ENCODE data around the gene USP6.
A peak's percentile ranks its signal among the peaks of the same experiment; 100 is the strongest.
"Not testable (repeated sequence)": the region's sequence is repeated elsewhere in the genome, so short reads cannot be mapped to it uniquely, and the experiment has no call there.

The USP6 gene

DNA sequence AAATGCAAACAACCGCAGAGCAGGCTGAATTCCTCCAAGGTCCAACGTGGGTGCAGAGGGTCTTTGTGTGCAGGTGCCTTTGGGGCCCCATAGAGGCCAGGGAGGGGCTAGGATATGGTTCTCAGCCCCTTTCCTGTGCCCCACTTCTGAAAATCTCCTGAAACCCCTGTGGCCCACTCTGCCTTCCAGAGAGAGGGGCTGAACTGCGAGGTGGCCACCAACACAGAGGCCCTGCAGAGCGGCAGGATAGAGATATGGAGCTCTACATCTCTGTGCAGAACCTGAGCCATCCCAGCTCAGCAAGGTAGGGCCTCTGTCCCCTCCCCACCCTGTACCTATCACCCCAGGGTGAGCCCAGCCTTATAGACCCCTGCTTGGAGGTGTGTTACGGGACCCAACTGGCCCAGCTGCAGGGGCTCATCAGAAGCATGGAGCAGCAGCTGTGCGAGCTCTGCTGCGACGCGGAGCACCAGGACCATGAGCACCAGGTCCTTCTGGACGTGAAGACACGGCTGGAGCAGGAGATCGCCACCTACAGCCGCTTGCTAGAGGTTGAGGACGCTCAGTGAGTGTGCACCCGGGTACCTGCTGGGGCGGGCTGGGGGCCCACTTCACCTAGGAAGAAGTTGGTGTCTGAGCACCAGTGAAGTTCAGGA is 5.5 kb downstream of the USP6 start:
- DNase-seq: peak in 2 of 10 donors; percentile 50 to 77
- intact Hi-C loops (cut with DNase I): no loop called here

DNA sequence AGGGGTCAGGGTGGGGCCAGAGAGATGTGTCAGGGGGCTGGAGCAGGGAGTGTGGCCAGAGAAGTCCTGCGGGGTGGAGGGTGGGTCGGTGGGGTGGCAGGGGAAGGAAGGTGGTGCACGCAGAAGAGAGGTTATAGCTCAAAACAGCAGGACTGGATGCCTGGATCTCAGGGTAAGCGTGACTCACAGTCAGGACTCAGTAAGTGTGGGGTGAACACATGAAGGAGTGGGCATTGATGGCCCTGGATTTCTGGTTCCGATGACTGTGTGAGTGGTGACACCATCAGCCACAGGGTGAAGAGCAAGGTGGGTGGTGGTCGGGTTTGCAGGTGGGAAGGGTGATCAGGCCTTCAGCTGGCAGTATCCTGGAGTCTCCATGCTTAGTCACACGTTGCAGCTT is 6.2 kb downstream of the USP6 start:
- peak in 2 of 10 donors; percentile 14 to 53 for DNase-seq
- intact Hi-C loops (cut with DNase I): not testable (repeated sequence)

DNA sequence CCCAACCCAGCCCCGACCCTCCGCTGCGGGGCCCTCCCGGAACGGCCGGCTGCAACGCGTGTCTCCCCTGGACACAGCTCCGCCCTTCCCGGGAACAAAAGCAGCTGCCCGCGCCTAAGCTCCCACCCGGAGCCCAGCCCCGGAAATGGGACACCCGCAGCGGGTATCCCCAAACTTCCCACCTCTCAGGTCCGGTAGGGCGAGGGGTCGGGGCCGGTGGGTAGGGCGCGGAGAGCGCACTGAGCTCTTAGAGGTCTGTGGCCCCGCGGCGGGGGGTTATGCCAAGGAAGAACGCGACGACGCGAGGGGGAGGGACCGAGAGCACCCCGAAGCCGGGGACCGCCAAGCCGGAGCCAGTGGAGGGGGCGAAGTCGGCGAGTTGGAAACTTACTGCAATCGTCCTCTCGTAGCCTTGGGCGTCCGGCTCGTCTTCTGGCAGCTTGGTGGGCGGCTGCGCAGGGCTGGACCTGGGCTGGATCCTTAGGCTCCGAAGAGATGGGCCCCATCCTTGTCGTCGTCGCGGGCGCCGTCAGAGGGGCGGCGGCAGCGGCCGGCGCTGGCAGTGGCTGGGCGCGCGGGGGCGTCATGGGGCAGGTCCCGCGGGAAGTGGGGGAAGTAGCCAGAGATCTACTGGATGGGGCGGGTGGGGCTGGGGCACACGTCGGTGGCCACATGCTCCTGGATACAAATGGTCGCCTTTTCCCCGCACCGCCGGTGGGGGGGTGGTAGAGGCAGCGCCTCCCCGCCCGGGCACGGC is 6.9 kb downstream of the USP6 start:
- peak in 3 of 10 donors; percentile 41 to 86 (median 77) for DNase-seq
- intact Hi-C loops (cut with DNase I): no loop called here

DNA sequence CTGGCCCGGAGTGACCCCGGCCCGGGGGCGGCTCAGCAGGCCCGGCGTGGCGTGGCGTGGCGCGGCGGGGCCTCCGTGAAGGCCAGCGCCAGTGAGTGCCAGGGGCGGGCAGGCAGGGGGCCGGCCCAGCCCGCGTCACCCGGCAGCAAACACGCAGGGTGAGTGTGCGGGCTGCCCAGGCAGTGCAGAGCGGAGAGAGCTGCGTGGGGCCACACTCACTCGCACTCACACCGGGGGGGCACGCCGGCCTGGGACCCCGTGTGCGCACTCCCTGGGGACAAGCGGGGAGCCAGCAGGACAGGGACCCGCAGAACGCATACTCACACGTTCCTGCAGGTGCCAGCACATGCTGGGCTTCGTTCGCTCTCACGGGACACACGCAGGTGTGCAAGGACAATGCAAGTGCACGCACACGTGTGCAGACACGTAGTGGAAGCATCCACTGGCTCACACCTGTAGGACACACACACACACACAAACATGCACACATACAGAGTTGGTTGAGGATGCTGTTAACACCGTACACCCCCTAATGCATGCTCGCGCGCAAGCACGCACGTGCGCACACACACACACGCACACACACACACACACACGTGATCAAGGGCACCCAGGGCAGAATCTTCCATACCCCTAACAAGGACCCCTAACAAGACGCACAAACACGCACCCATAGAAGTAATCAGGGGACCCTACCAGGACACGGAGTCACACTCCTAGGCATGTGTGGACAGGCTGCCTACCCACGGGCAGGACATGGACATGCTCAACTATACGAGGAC is 7.7 kb downstream of the USP6 start:
- intact Hi-C loops (cut with DNase I): no loop called here
- peak in 3 of 10 donors; percentile 35 to 82 (median 53) for DNase-seq

DNA sequence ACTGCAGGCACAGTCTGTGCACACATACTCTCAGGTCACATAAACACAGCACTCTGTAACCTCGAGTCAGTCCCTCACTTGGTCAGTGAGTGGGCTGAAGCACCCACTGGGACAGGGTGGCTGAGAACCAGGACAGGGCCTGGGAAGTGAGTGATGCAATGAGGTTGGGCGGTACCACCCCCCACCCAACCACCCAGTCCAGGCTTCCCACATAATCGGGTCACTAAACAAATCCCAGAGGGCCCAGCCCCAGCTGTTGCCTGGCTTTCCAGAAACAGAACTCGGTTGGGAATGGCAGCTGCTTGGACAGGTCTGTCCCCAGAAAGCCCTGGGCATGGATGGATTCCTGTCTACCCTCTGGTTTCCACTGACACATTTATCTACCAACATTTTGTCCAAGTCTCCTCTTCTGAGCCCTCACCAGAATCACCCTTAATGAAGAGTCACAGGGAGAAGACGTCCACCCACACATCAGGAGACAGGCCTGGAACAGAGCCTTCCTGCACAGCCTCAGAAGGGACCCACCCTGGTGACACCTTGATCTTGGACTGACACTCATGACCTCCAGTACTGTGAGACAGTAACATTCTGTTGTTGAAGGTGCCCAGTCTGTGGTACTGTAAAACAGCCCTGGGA is 8.4 kb downstream of the USP6 start:
- intact Hi-C loops (cut with DNase I): not testable (repeated sequence)
- DNase-seq: peak in 1 of 10 donors; percentile 70

DNA sequence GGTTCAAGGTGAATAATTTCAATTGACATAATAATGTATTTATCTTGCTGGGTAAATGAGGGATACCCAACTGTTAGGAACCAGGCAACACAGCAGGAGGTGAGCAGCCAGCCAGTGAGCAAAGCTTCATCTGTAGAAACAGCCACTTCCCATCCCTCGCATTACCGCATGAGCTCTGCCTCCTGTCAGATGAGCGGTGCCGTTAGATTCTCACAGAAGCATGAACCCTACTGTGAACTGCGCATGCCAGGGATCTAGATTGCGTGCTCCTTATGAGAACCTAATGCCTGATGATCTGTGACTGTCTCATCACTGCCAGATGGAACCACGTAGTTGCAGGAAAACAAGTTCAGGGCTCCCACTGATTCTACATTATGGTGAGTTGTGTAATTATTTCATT is 9.1 kb downstream of the USP6 start:
- intact Hi-C loops (cut with DNase I): not testable (repeated sequence)
- DNase-seq: peak in 1 of 10 donors; percentile 13

DNA sequence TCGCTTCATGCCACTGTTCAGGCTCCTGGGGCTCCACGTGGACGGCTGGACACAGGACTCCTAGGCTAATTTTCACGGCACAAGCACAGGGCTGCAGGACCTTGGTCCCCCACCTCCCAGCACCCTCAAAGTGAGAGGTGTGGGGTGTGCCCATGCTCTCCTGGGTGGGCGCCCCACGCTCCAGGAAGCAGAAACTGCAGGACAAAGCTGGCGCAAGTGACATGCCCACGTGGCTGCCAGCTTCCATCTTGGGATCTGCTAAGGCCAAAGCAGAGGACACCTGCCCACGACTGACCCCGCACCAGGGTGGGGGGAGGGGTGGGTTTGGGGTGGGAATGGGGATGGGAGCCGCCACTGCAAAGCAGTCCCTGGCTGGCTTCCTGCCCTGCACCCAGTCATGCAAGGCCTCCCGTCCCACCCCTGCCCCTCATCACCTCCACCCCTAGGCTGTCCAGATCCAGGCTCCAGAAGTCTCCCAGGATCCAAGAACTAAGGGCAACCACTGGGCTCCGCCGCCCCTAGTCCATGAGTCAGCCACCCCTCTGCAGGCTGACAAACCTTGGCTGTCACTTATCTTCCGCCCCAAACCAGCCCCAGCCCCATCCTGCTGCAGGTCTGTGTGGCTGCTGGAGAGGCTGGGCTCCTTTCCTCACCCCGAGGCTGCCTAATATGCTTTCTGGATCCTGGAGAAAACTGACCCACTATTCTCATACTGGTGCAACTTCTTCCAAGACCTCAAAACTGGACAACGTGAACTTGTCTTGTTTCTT is 11.1 kb downstream of the USP6 start:
- intact Hi-C loops (cut with DNase I): no loop called here
- peak in 2 of 10 donors; percentile 54 to 78 for DNase-seq

DNA sequence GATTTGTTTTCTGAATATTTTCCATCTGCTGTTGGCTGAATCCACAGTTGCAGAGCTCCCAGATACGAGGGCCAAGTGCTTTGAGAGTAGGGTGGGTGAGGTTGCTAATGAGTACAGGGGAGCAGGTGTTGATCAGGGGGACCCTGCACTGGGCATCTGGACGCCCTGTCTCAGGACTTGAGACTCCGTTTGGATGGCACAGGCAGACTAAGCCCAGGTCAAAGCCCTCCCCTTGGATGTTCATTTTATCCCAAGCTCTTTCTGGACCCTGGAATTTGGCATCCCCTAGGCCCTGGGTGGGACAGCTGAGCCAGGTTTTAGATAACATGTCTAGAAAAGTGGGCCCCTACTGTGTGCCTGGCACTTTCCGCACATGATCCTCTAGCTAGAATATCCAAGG is 12.1 kb downstream of the USP6 start:
- intact Hi-C loops (cut with DNase I): no loop called here
- no peak for DNase-seq

DNA sequence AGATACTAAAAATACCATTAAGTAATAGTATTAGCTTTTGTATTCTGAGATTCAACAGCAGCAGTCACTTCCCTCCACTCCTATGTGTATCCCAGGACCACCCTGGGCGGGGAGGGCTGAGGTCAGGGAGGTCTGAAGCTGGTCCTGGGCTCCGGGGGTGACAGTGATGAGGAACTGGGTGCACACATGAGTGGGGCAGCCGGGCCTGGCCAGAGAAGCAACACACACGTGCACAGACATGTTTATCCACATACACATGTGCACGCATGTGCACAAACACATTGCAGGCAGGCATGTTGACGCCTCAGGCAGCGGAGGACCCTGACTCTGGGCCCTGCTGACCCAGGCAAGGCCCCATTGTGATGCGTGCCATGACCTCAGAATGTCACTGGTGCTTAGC is 12.6 kb downstream of the USP6 start:
- DNase-seq: peak in 1 of 10 donors; percentile 59
- intact Hi-C loops (cut with DNase I): not testable (repeated sequence)

DNA sequence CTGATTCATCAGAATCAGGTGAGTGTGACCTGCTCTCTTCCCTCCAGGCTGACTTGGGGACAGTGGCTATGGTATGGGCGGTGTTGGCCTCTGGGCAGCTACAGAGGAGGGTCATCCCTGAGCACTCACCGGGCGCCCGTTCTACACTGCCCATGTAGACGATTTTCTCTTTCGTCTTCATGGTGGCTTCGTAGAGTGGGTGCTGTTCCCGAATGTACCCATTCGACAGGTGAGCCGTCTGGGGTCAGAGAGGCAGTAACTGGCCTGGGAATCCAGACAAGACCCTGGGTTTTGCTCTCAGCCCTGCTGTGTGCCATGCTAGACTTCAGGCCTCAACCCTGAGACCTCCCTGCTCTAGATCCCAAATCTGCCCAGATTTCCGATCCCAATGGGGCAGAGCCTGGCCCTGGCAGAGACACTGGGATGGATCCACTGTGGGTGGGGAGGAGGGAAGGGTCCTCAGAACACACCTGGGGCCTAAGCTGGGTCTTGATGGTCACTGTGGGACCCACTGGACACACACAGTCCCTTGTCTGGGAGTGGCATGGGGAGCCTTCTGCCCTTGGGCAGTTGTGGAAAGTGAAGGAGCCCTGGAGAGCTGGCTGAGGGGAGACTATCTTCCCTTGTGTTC is 13.2 kb downstream of the USP6 start:
- DNase-seq: peak in 2 of 10 donors; percentile 27 to 62
- intact Hi-C loops (cut with DNase I): no loop called here

DNA sequence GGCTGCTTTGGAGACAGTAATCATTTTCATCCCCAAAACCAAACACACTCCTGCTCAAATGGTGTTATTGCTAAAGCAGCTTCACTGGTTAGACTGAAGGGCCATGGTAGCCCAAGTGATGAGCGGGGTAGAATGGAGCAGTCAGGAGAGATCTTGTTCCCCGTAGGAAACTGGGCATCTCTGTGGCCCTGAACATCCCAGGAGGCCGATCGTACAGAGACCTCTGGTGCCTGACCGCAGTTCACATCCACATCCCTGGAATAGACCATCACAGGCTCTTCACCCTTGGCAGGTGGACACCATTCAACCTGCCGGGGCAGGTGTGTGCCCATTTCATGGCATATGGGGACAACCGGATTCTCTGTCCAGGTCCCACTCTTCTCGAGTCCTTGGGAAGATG is 13.9 kb downstream of the USP6 start:
- DNase-seq: peak in 1 of 10 donors; percentile 34
- intact Hi-C loops (cut with DNase I): not testable (repeated sequence)

DNA sequence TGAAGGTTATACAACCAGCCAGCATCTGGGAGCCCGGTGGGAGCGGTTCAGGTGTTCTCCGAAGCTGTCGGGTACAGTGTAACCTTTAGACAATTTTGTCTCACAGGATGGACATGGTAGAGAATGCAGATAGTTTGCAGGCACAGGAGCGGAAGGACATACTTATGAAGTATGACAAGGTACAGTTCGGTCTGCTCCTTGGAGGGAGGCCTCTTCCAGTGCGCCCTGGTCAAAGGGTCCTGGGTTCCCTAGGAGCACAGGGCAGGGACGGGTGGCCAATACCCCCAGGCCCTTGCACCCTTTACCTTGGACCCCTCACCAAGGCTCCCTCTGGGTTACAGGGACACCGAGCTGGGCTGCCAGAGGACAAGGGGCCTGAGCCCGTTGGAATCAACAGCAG is 14.4 kb downstream of the USP6 start:
- DNase-seq: peak in 1 of 10 donors; percentile 65
- intact Hi-C loops (cut with DNase I): not testable (repeated sequence)

DNA sequence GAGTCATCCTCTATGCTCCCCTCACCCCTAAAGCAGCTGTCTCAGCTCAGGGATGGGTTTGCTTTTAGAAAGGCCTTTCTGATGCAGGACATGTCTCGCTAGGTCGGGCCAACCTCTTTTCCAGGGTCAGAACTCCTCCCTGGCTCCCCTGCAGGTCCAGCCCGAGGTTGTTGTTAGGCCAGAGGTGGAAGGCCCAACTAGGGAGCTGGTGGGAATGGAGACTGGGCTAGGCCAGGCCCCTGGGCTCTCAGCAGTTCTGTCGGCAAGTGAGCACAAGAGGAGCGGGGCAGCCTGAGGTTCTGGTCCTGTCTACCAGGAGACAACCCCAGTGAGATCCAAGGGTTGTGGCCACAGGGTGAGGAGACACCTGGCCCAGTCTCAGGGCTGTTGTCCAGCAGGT is 14.9 kb downstream of the USP6 start:
- intact Hi-C loops (cut with DNase I): not testable (repeated sequence)

DNA sequence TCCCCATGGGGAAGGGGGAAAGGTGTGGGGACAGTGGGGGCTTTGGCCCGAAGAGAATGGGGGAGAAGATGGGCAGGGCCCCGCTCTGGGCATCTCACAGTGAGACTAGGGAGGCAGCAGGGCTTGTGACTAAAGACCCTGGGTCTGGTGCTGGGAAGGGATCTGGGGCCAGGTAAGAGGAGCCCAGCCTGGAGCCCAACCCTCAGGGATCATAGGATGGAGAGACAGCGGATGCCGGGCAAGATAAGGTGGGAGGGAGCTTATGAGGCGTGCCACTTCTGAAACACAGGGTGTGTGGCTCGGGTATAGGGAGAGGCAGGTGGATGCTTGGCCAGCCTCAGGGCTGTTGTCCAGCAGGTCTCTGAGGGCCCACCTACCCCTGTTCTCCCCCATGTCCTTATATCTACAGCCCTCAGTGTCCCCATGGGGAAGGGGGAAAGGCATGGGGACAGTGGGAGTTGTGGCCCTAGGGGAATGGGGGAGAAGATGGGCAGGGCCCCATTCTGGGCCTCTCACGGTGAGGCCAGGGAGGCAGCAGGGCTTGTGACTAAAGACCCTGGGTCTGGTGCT is 15.4 kb downstream of the USP6 start:
- intact Hi-C loops (cut with DNase I): no loop called here
- DNase-seq: peak in 1 of 10 donors; percentile 27

More for the DNA sequence above, 14.9 kb downstream of the USP6 start:
- not testable (repeated sequence) for DNase-seq

DNA sequence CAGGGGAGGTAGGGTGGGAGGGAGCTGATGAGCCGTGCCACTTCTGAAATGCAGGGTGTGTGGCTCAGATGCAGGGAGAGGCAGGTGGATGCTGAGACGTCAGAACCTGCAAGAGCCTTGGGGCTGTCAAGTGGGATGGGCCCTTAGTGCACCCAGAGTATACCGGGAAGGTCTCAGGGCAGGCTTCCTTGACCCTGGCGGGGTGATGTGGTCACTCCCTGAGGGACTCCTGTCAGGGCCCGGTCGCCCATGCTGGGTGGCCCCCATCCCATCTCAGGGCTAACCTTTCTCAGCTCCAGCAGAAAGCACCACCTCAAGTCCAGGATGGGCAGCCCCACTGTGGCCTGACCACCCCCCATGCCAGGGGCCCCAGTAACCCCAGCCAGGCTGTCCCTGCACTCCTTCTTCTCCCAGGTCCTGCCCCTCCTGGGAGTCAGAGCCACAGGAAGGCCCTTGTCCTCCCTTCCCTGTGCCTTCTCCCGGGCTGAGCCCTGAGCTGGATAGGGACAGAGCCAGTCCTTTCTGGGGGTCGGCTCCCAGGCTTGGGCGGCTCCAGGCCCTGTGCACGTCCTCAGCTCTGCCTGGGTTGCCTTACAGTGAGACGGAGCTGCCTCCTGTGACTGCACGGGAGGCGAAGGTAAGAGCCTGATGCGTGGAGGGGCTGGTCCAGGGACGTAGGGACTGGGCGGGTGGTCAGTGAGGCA is 16.1 kb downstream of the USP6 start:
- peak in 1 of 10 donors; percentile 58 for DNase-seq
- intact Hi-C loops (cut with DNase I): not testable (repeated sequence)

DNA sequence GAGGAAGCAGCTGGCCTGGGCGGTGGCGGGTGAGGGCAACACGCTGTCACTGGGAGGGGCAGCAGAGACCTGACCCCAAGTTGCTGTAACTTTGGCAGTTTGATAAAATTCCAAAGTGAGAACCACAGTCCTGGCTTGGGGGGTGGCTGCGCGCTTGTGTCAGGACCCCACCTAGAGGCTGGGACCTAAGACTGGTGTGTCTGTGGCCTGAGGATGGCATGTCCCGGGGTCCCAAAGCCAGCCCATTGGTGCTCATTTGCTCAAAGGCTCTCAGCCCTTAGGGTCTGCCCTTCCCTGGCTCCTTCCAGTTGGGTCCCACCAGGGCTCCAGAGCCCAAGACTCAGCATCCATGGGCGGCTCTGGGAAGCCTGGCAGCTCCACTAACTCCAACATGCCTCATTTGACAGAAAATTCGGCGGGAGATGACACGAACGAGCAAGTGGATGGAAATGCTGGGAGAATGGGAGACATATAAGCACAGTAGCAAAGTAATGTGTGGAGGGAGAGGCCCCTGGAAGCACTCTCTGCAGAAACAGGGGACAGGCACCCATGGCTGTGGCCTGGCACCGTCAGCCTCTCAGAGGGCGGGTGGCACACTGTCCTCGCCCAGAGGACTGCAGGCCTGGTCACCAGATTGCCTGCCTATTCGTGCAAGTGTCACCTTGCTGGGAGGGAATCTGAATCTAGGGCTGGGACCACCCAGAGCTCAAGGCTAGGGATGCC is 16.8 kb downstream of the USP6 start:
- DNase-seq; intact Hi-C loops (cut with DNase I): not testable (repeated sequence)

DNA sequence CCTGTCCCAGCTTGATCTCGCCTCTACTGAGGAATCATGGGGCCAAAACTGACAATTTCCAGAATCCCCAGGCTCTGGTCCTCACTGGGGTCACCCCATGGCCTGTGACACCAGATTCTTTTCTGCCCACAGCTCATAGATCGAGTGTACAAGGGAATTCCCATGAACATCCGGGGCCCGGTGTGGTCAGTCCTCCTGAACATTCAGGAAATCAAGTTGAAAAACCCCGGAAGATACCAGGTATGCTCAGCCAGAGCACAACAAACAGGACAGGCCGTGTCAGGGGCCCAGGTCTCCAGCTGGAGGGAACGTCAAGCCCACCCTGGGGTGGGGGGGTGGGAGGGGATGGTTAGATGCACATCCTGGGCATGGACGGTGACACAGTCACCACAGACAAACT is 17.5 kb downstream of the USP6 start:
- intact Hi-C loops (cut with DNase I): no loop called here
- no peak for DNase-seq

DNA sequence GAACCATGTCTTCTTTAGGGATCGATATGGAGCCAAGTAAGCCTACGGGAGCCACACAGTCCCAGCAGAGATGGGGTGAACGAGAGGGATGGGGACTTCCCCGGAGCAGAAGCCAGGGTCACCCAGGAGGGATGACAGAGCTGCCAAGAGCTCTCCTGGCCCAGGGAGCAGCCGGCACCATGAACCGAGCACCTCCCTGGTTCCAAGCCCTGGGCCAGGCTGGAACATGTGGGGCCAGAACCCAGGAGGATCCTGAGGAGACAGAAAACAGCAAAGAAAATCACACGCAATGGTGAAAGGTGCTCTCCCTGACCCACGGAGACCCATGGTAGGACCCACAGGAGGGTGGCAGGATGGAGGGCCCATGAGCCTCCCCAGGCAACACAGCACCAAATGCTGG is 18.1 kb downstream of the USP6 start:
- intact Hi-C loops (cut with DNase I): not testable (repeated sequence)
- peak in 1 of 10 donors; percentile 64 for DNase-seq
